GM23338 (cell line): ENCODE measurements around the gene PTGDR2.

Source experiments
- CREB1 ChIP-seq: fragments of 250-450 bp; sonication (Bioruptor Pico); IDR thresholded peaks from 2 replicates; pipeline ENCODE4 v1.5.0; 2020; ENCODE audit warnings: low read depth, mild to moderate bottlenecking, moderate library complexity
- CTCF ChIP-seq, 2 experiments: fragments of 200-600 bp in 1 of 2; sonication (generic) in 1 of 2; conservative IDR thresholded peaks; 2 replicates each; pipeline versions ENCODE4 v1.5.1 to v1.6.1; 2016 to 2017; ENCODE audit warnings: antibody characterized with exemption in 2 of 2, low read depth in 2 of 2, mild to moderate bottlenecking in 2 of 2, moderate library complexity in 1 of 2
- POLR2AphosphoS5 ChIP-seq: IDR thresholded peaks from 2 replicates; pipeline ENCODE4 v1.6.1; 2016; ENCODE audit warnings: antibody characterized with exemption, low read depth

GRCh38 chr11:60803273-60803936 lies 52.3 kb downstream of the PTGDR2 start:
- TF ChIP-seq CTCF (conservative IDR thresholded peaks at IDR 0.05; ENCODE audit: low read depth in 2 of 2) (no peak), POLR2AphosphoS5 (no peak), CREB1 (CRISPR knock-in tag) (no peak)
